GM12801 (cell line): ENCODE results near the gene P2RY6.

Experiments used
- CTCF ChIP-seq: IDR thresholded peaks from one replicate; pipeline ENCODE4 v1.5.1; 2011; ENCODE audit warnings: control low read depth; ENCODE audit not compliant: insufficient read length; ENCODE audit errors: extremely low read depth

Gene P2RY6

GRCh38 chr11:73299751-73300150 is 27.6 kb downstream of the P2RY6 start:
- no peak for TF ChIP-seq CTCF

GRCh38 chr11:73306069-73306841 is 34.1 kb downstream of the P2RY6 start:
- TF ChIP-seq CTCF: no peak

- no peak for TF ChIP-seq CTCF
These were observed 34.8 kb downstream of the P2RY6 start for GRCh38 chr11:73306977-73307322.

GRCh38 chr11:73307323-73308002 is 35.3 kb downstream of the P2RY6 start:
- TF ChIP-seq CTCF: no peak

GRCh38 chr11:73308003-73308960 is 36.1 kb downstream of the P2RY6 start, which contains the start of gene ARHGEF17:
ARHGEF17 (plus strand) TSS chr11:73308276; CDS start chr11:73308639, 363 bp downstream.
- TF ChIP-seq CTCF: no peak

GRCh38 chr11:73308961-73309919 is 37.1 kb downstream of the P2RY6 start:
- TF ChIP-seq CTCF: no peak
